Heart left ventricle (tissue), 16 donors: ENCODE measurements around the gene CPNE4. TPM values are rescaled to one million over a fixed set of nuclear protein-coding genes. Genes with fewer than 3 reads are reported as not detected.
"Not testable (repeated sequence)": the region's sequence is repeated elsewhere in the genome, so short reads cannot be mapped to it uniquely, and the experiment has no call there.

ENCODE experiments used
- ATAC-seq, 4 donors: fragments of 200-7000 bp; cut with Tn5 transposase; one replicate each; pipeline ENCODE4 v1.9.1; 2020 to 2022; ENCODE audit warnings: moderate library complexity in 4 of 4, mild to moderate bottlenecking in 3 of 4, moderate number of reproducible peaks in 1 of 4
- DNase-seq, 5 donors: peaks; one replicate each; pipeline ENCODE4 v3.0.0-alpha.2; 2020
- H3K27ac ChIP-seq, 12 donors: fragments of 200-600 bp; sonication (generic) in 4 of 12; one replicate each; pipeline versions ENCODE4 v1.5.0 to v1.8.0; 2016 to 2022; ENCODE audit warnings: mild to moderate bottlenecking in 2 of 12
- H3K27me3 ChIP-seq, 9 donors: fragments of 200-600 bp; sonication (generic) in 2 of 9; one replicate each; pipeline versions ENCODE4 v1.5.1 to v1.8.0; 2016 to 2022; ENCODE audit warnings: mild to moderate bottlenecking in 3 of 9
- H3K36me3 ChIP-seq, 9 donors: fragments of 200-600 bp; sonication (generic) in 2 of 9; one replicate each; pipeline versions ENCODE4 v1.5.0 to v1.8.0; 2018 to 2022; ENCODE audit warnings: mild to moderate bottlenecking in 2 of 9
- H3K4me1 ChIP-seq, 12 donors: fragments of 200-600 bp; sonication (generic) in 4 of 12; one replicate each; pipeline versions ENCODE4 v1.5.0 to v1.8.0; 2016 to 2022; ENCODE audit warnings: mild to moderate bottlenecking in 3 of 12
- H3K4me3 ChIP-seq, 12 donors: fragments of 200-600 bp; sonication (generic) in 4 of 12; one replicate each; pipeline versions ENCODE4 v1.5.0 to v1.8.0; 2017 to 2022; ENCODE audit warnings: mild to moderate bottlenecking in 9 of 12, moderate library complexity in 4 of 12
- H3K9me3 ChIP-seq, 12 donors: fragments of 200-600 bp; sonication (generic) in 4 of 12; one replicate each; pipeline versions ENCODE4 v1.5.0 to v1.8.0; 2016 to 2022; ENCODE audit warnings: mild to moderate bottlenecking in 1 of 12
- POLR2A ChIP-seq, 2 donors: fragments of 450-650 bp; IDR thresholded peaks; one replicate each; pipeline ENCODE4 v1.6.1; 2017; ENCODE audit warnings: antibody characterized with exemption in 2 of 2, mild to moderate bottlenecking in 2 of 2, moderate library complexity in 2 of 2
- WGBS, 4 donors: extraction: QIAGEN DNeasy Blood & Tissue Kit in 2 of 4; methylation state at CpG; one replicate each; pipeline versions ENCODE4 v1.1.5 to v1.1.7; 2013 to 2018; 5-methylcytosine and 5-hydroxymethylcytosine counted together
- intact Hi-C, 10 donors: fragments of 100-400 bp; cut with DNase I; formaldehyde crosslinking; loops; one replicate each; pipeline versions ENCODE4 v1.11.1 to v1.14.2; 2022
- polyA plus RNA-seq, 2 donors: library from polyadenylated mRNA; stranded (reverse); fragments of 200-250 nt; gene quantifications; one replicate each; pipeline ENCODE4 v1.2.3, GENCODE V29; 2013
- total RNA-seq, 9 donors: library from RNA; depleted of rRNA in 2 of 9; stranded (reverse); fragments of >200 nt in 2 of 9; fragmentation: NEBNext Ultra II Directional in 3 of 9; extraction: Animal tissue kit (Norgen Biotek cat#: 25700) in 3 of 9; gene quantifications; one replicate each; pipeline versions ENCODE4 v1.1.0 to v1.2.4, GENCODE V29; 2016 to 2023
- TF ChIP-seq, protein P1 (sequence below), 12 donors: fragments of 200-600 bp; sonication (generic) in 4 of 12; IDR thresholded peaks; one replicate each; pipeline versions ENCODE4 v1.5.0 to v1.8.0; 2018 to 2022; ENCODE audit warnings: antibody characterized with exemption in 12 of 12, mild to moderate bottlenecking in 5 of 12
- donor health status: ischemic (EF 13 %, LVEDD 7.1; RV severe dilation, severe dysfunction).
- donor health status: healthy with polysubstance abuse.
- donor health status: DM: no; HTN: yes; CAD: no.
- donor health status: DM: no; HTN: no; CAD: no.
- donor health status: ischemic (EF 25% LVEDD 6.9; RV normal size, moderate dysfunction).
- donor health status: ischemic (EF 25% LVEDD 5.7; RV mildly dilated, moderate dysfunction).
- donor health status: healthy.
- donor health status: DM: yes; HTN: yes; CAD: no.
- donor health status: ischemic (EF 35%, LVEDD 5.7; RV mildly dilated, moderate dysfunction).
- donor health status: nonischemic (EF 11% LVEDD 7.7; RV severe dilation, severe dysfunction).
- donor health status: DM: yes; HTN: yes; CAD: no.
- donor health status: PGD.
- donor health status: ischemic (EF 29% LVEDD 5.4; RV normal size, mild dysfunction).
- donor health status: nonischemic (EF 23%, LVEDD 6.1; RV moderate dilation, normal function).

The CPNE4 gene
- total and polyA plus RNA-seq, 11 donors: 1.7 to 99.7 (median 24.9) TPM

DNA sequence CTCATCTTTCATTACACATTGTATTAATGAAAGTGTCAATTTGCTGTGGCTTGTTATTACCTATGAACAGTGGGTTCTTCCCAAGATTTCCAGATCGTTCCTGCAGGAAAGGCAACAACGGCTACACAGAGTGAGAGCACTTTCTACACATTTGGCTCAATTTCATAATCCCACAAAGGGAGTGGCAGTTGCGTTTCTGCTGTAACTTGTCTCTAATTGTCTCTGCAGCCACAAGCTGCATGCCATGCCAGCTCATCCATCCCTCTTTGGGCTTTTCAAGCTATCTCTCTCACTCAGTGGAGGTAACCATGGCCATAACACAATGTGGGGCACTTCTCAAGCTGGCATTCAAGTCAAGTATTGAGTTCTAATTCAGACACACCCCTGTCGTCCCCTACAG is 27.7 kb upstream of the CPNE4 start:
- Histone ChIP-seq H3K27me3 (peaks cover 0 to 13% (median 0%) of the 10 kb centered on the region in 9 donors), H3K4me3 (no peak overlapping the region), H3K27ac (no peak overlapping the region), H3K9me3 (peaks cover 0 to 3% (median 0%) of the 10 kb centered on the region in 12 donors), H3K36me3 (no peaks in the 10 kb centered on the region), H3K4me1 (no peaks in the 10 kb centered on the region)
- WGBS, 4 donors: 84 to 86% (median 85%) methylated on average over 4 of the region's 4 CpGs
- TF ChIP-seq, protein P1, sequence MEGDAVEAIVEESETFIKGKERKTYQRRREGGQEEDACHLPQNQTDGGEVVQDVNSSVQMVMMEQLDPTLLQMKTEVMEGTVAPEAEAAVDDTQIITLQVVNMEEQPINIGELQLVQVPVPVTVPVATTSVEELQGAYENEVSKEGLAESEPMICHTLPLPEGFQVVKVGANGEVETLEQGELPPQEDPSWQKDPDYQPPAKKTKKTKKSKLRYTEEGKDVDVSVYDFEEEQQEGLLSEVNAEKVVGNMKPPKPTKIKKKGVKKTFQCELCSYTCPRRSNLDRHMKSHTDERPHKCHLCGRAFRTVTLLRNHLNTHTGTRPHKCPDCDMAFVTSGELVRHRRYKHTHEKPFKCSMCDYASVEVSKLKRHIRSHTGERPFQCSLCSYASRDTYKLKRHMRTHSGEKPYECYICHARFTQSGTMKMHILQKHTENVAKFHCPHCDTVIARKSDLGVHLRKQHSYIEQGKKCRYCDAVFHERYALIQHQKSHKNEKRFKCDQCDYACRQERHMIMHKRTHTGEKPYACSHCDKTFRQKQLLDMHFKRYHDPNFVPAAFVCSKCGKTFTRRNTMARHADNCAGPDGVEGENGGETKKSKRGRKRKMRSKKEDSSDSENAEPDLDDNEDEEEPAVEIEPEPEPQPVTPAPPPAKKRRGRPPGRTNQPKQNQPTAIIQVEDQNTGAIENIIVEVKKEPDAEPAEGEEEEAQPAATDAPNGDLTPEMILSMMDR (IDR thresholded peaks at IDR 0.05): no peak
- no peak for TF ChIP-seq POLR2A (IDR thresholded peaks at IDR 0.05)
- no peak for DNase-seq
- no peak for ATAC-seq
- intact Hi-C loops: no loop called here

DNA sequence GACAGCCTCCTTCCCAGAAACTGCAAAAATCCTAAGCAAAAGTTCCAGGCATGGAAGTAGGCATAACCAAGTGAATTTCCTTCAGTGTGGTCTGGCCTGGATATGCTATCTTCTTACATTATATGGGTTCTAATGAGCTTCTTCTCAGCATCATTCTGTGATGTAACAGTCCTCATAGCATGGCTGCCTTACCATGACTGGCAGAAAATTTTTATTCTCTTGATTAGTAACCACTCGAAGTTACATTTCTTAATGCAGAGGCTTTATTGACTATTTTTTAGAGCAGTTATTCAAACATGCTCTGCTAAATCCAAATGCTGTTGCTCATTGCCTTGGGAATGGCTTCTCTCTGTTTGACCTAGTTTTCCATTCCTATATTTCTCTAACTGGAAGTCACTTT is 21.1 kb upstream of the CPNE4 start:
- Histone ChIP-seq H3K36me3 (no peaks in the 10 kb centered on the region), H3K27ac (no peak overlapping the region), H3K9me3 (peaks cover 0 to 3% (median 0%) of the 10 kb centered on the region in 12 donors), H3K27me3 (peaks cover 0 to 6% (median 0%) of the 10 kb centered on the region in 9 donors), H3K4me1 (no peaks in the 10 kb centered on the region), H3K4me3 (no peak overlapping the region)
- DNase-seq (no peak), ATAC-seq (no peak)
- intact Hi-C loops: no loop called here
- TF ChIP-seq, protein P1 (IDR thresholded peaks at IDR 0.05): no peak
- TF ChIP-seq POLR2A (IDR thresholded peaks at IDR 0.05): no peak
- WGBS, 4 donors: 81 to 91% (median 85%) methylated on average over 1 of the region's 1 CpG

DNA sequence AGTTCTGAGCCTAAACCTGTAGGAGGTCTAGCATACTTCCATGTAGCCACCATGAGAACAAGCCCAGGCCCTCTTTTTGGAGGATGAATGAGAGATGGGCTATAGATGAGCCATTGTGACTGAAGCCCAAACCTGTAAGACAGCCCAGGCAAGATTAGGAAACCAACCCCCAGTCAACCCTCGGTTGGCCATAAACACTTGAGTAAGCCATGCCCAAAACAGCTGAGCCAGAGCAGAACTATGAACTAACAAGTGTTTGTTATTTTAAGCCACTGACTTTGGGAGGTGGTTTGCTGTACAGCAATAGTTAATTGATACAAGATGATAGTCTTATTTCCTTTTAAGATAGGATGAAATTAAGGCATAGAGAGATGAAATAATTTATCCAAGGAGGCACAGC is 12.4 kb upstream of the CPNE4 start:
- Histone ChIP-seq H3K9me3 (peaks cover 0 to 3% (median 0%) of the 10 kb centered on the region in 12 donors), H3K4me3 (no peak overlapping the region), H3K27ac (no peak overlapping the region), H3K4me1 (no peaks in the 10 kb centered on the region), H3K27me3 (no peaks in the 10 kb centered on the region), H3K36me3 (no peaks in the 10 kb centered on the region)
- DNase-seq (no peak), ATAC-seq (no peak)
- TF ChIP-seq, protein P1 (IDR thresholded peaks at IDR 0.05): no peak
- no peak for TF ChIP-seq POLR2A (IDR thresholded peaks at IDR 0.05)
- 50 to 80% (median 64%) methylated on average over 1 of the region's 1 CpG for WGBS, 4 donors
- intact Hi-C loops: loop anchor here in 1 of 10 donors (10.0 kb wide), 1 partner anchor 298 kb away; no protein-coding TSS in a partner anchor

DNA sequence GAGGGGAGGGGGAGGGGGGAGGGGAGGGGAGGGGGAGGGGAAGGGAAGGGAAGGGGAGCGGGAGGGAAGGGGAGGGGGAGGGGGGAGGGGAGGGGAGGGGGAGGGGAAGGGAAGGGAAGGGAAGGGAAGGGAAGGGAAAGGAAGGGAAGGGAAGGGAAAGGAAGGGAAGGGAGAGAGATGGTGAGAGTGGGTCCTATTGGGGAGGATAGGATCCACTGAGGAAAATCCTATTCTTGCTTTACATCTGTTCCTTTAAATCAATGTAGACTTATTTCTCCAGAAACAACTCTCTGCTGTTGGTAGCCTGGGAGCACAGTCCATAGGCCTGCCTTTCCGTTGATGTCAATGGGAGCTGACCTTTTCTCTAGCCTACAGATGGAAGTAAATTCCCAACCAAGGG is 10.1 kb upstream of the CPNE4 start:
- WGBS, 4 donors: 72 to 86% (median 81%) methylated on average over 1 to 2 of the region's 2 CpGs
- H3K27me3 ChIP-seq, H3K4me1 ChIP-seq, H3K4me3 ChIP-seq, H3K27ac ChIP-seq, H3K36me3 ChIP-seq, H3K9me3 ChIP-seq, DNase-seq, ATAC-seq: not testable (repeated sequence)
- intact Hi-C loops: loop anchor here in 2 of 10 donors (5.0 to 10.0 kb wide), 2 partner anchors 132 to 300 kb away; no protein-coding TSS in a partner anchor

DNA sequence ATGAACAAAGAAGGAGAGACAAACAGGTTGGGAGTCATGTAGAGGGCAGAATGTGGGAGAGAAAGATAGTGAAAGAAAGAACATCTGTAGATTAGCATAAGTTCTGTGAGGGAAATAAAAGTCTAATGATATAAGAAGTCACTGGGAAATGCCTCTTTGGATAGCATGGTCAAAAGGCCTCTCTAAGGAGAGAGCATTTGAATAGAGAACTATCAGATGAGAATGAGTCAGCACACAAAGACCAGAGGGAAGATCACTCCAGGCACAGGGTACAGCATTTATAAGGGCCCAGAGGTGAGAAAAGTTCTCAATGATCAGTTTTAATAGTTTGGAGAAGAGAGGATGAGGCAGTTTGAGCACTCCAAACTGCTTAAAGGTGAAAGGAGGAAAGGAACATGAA is 7.9 kb upstream of the CPNE4 start:
- TF ChIP-seq, protein P1 (IDR thresholded peaks at IDR 0.05): no peak
- no peak for TF ChIP-seq POLR2A (IDR thresholded peaks at IDR 0.05)
- ATAC-seq (no peak), DNase-seq (no peak)
- H3K27ac ChIP-seq: no peak overlapping the region
- no peaks in the 10 kb centered on the region for H3K36me3 ChIP-seq
- H3K9me3 ChIP-seq: no peaks in the 10 kb centered on the region
- intact Hi-C loops: loop anchor here in 2 of 10 donors (5.0 to 10.0 kb wide), 2 partner anchors 135 to 302 kb away; no protein-coding TSS in a partner anchor
- peaks cover 0 to 18% (median 5%) of the 10 kb centered on the region in 9 donors for H3K27me3 ChIP-seq
- H3K4me1 ChIP-seq: no peaks in the 10 kb centered on the region
- no peak overlapping the region for H3K4me3 ChIP-seq
